IPS DF 6.9 (cell line): ENCODE measurements around the gene SPTBN1.

ENCODE experiments used
- DNase-seq: peaks from one replicate; pipeline ENCODE4 v3.0.0-alpha.2; 2013; ENCODE audit warnings: low read depth, low spot score
- H3K27ac ChIP-seq: one replicate; pipeline ENCODE4 v1.5.1; 2013; ENCODE audit warnings: low read length, control low read depth
- H3K27me3 ChIP-seq: 2 replicates; pipeline ENCODE4 v1.6.1; 2013; ENCODE audit warnings: mild to moderate bottlenecking, low read length; ENCODE audit not compliant: control insufficient read depth, insufficient read depth
- H3K36me3 ChIP-seq: 2 replicates; pipeline ENCODE4 v1.6.1; 2013; ENCODE audit warnings: low read length; ENCODE audit not compliant: control insufficient read depth, insufficient read depth
- H3K4me1 ChIP-seq: 2 replicates; pipeline ENCODE4 v1.6.1; 2013; ENCODE audit warnings: low read length; ENCODE audit not compliant: control insufficient read depth, insufficient read depth
- H3K4me3 ChIP-seq: 2 replicates; pipeline ENCODE4 v1.5.1; 2013; ENCODE audit warnings: mild to moderate bottlenecking, low read length
- H3K9me3 ChIP-seq: 2 replicates; pipeline ENCODE4 v1.6.1; 2013; ENCODE audit warnings: low read length, inconsistent platforms; ENCODE audit not compliant: control insufficient read depth, insufficient read depth
- WGBS: extraction: QIAGEN DNeasy Blood & Tissue Kit; methylation state at CpG from one replicate; pipeline ENCODE4 v1.1.7; 2013; ENCODE audit warnings: mixed read lengths, missing lambda C conversion rate; ENCODE audit not compliant: insufficient read length, insufficient coverage; 5-methylcytosine and 5-hydroxymethylcytosine counted together

SPTBN1 gene

DNA sequence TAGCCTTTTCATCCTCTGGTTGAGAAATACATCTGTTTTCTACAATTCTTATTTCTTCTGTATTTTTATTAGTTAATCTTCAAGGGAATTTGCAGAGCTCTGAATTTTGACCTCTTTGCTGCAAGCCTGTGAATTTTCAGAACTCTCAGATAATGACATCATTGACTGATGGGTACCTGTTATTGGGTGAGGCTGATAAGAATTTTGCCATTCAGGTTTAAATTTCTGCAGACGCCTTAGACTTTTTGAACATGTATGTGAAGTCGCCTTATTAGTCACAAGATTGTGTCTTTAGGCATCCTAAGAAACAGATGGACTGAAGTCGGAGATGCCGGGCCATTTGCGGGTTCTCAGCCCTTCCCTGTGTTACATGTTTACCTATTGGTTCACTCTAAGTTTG is 82.4 kb downstream of the SPTBN1 start:
- Histone ChIP-seq H3K9me3 (no peaks in the 10 kb centered on the region), H3K27me3 (no peaks in the 10 kb centered on the region), H3K4me3 (no peak overlapping the region), H3K27ac (no peak overlapping the region), H3K4me1 (no peaks in the 10 kb centered on the region), H3K36me3 (no peaks in the 10 kb centered on the region)
- WGBS = no CpG with 5 or more reads among the region's 5 CpGs
- no peak for DNase-seq

- Histone ChIP-seq H3K36me3 (no peaks in the 10 kb centered on the region), H3K4me3 (no peak overlapping the region), H3K27ac (no peak overlapping the region), H3K9me3 (no peaks in the 10 kb centered on the region), H3K27me3 (no peaks in the 10 kb centered on the region), H3K4me1 (no peaks in the 10 kb centered on the region)
- DNase-seq = no peak
- WGBS = no CpG with 5 or more reads among the region's 6 CpGs
Measured at GRCh38 chr2:54539683-54540082, 83.6 kb downstream of the SPTBN1 start.

DNA sequence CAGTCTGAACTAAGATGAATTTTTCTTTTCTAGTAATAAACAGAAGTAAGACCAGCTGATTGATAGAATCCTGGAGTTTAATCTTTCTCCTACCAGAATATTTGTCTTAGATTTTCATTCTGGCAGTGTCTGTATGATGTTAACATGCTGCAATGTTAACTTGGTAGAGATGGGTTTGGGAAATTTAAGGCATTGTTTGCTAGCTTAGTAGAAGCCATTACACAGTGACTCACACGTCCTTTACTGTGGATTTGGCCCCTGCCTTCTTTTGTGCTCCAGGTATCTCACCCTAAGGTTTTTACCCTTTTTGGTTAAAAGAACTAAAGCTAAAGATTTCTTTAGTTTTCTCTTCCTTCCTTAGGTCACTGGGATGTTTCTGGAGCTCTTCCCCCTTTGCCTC is 84.1 kb downstream of the SPTBN1 start:
- Histone ChIP-seq H3K36me3 (no peaks in the 10 kb centered on the region), H3K4me1 (no peaks in the 10 kb centered on the region), H3K4me3 (no peak overlapping the region), H3K9me3 (no peaks in the 10 kb centered on the region), H3K27ac (no peak overlapping the region), H3K27me3 (no peaks in the 10 kb centered on the region)
- no CpG with 5 or more reads among the region's 1 CpG for WGBS
- DNase-seq = no peak

DNA sequence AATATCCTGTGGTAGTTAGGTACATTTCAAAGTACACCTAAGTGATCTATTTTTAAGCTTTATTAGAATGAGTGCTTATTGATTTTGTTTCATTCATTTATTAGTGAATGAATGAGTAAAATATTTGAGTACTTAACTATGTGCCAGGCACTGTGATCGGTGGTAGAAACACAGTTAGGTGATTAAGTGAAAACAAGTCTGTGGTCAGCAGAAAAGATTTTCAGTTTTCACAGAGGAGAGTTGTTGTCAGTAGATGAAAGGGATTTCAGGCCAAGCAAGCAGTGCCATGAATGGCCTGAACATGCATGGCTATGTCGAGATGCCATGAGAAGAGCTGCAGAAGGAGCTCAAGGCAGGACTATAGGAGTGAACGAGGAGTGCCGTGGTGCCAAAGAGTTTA is 85.9 kb downstream of the SPTBN1 start:
- DNase-seq = no peak
- no CpG with 5 or more reads among the region's 4 CpGs for WGBS
- Histone ChIP-seq H3K4me1 (peaks cover 1% of the 10 kb centered on the region; the same call in 1 of the 2 replicates), H3K27me3 (no peaks in the 10 kb centered on the region), H3K27ac (no peak overlapping the region), H3K9me3 (no peaks in the 10 kb centered on the region), H3K36me3 (no peaks in the 10 kb centered on the region), H3K4me3 (no peak overlapping the region)

DNA sequence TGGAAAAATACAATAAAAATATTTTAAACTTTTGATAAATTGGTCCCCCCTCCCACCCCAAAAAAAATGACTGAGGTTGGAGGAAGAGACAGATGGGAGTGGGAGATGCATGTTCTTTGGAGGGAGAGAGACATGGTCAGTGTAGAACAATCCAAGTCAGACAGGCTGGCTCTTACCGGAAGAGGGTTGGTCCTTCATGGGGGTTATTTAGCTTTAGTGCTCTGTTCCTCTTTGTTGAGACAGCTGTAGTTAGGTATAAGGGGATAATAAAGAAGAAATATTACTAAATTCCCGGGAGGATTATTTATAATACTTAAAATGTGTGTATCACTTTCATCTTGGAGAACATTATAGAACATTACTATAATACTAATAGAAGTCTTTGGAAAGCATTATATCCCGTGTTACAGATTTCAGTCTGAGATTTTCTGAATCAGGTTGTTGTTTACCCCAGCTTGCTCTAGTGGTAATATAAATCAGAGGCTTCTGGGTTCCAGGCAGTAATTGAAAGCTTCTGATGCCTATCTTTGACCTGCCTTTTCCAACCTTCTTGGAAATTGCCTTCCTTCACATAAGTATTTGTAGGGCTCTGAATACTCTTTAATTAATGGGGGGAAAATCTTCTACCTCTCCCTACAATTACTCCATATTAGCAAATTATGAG is 87.7 kb downstream of the SPTBN1 start:
- no peaks in the 10 kb centered on the region for H3K36me3 ChIP-seq
- no peak for DNase-seq
- H3K9me3 ChIP-seq = no peaks in the 10 kb centered on the region
- H3K27ac ChIP-seq = no peak overlapping the region
- peaks cover 1% of the 10 kb centered on the region; the same call in 1 of the 2 replicates for H3K4me1 ChIP-seq
- WGBS = no CpG with 5 or more reads among the region's 3 CpGs
- H3K27me3 ChIP-seq = no peaks in the 10 kb centered on the region
- H3K4me3 ChIP-seq = no peak overlapping the region

GRCh38 chr2:54545702-54546450 is 89.7 kb downstream of the SPTBN1 start:
- DNase-seq = no peak
- no peaks in the 10 kb centered on the region for H3K9me3 ChIP-seq
- WGBS = no CpG with 5 or more reads among the region's 3 CpGs

DNA sequence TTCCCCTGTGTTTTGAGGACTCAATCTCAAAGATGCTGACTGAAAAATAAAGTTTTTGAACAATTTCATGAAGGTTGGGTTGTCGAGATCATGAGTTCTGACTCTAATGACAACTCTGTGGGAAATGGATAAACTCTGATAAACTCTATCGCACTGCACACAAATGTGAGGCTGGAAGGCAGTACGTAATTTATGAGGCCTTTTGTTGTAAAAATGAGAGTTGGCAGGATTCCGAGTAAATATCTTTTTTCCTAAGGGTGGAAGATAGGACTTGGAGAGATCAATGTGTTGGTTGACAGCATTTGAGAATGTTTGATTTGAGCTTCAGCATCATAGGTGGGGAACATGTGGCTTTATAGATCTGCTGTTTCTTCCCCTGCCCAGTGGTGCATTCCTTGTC is 90.4 kb downstream of the SPTBN1 start:
- Histone ChIP-seq H3K27me3 (no peaks in the 10 kb centered on the region), H3K9me3 (no peaks in the 10 kb centered on the region), H3K36me3 (no peaks in the 10 kb centered on the region), H3K4me3 (no peak overlapping the region), H3K4me1 (peaks cover 6% of the 10 kb centered on the region; the same call in 1 of the 2 replicates), H3K27ac (no peak overlapping the region)
- no peak for DNase-seq
- no CpG with 5 or more reads among the region's 4 CpGs for WGBS

More at GRCh38 chr2:54545702-54546450, 89.7 kb downstream of the SPTBN1 start:
- H3K4me3 ChIP-seq = no peak overlapping the region
- H3K27ac ChIP-seq = no peak overlapping the region
- no peaks in the 10 kb centered on the region for H3K27me3 ChIP-seq
- H3K36me3 ChIP-seq = no peaks in the 10 kb centered on the region
- peaks cover 4% of the 10 kb centered on the region; the same call in 1 of the 2 replicates for H3K4me1 ChIP-seq

GRCh38 chr2:54546923-54547720 is 91.0 kb downstream of the SPTBN1 start:
- no peak for DNase-seq
- Histone ChIP-seq H3K4me1 (peaks cover 6% of the 10 kb centered on the region; the same call in 1 of the 2 replicates), H3K9me3 (no peaks in the 10 kb centered on the region), H3K27ac (no peak overlapping the region), H3K4me3 (no peak overlapping the region), H3K36me3 (no peaks in the 10 kb centered on the region), H3K27me3 (no peaks in the 10 kb centered on the region)
- 100% methylated on average over 2 of the region's 5 CpGs for WGBS

DNA sequence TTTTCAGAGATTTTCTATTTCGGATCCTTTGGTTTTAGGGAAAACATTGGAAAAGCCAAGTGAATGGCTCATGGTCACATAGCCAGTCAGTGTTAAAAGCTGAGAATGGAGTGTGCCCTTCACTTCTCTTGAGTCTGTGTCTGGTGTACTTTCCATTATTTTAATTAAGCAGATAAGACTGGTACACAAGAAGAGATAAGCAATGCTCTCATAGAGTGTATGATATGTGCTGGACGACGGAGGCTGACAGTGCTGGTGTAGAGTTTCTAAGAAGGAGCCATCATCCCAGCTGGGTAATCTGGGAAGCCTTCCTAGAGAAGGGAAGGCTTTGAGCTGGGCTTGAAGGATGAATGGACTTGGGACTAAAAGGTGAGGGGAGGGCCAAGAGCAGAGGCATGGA is 93.3 kb downstream of the SPTBN1 start:
- WGBS = no CpG with 5 or more reads among the region's 3 CpGs

DNA sequence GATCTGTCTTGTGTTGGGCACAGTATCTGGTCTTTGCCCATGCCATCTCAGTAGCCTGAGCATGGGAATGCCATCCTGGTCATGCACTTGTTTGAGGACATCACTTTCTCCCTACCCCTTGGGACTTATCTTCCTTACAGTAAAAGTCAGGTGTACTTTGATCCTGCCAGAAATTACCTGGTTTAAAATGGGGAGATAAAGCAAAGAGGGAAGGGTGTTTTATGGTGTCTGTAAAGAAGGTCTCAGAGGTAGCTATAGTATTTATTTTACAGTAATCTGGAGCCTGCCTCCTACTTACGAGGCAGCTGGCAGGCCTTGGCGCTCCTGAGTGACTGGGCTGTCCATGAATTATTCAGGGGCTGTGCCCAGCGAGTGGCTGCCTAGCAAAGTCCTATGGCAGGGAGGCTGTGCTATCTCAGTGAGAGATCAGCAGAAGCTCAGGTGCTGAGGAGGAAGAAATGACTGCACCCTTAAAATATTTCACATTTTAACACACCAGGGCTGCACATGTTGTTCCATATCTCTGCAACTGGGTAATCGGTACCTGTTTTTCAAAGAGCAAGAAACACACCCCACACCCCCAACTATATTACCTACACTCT is 93.9 kb downstream of the SPTBN1 start:
- H3K9me3 ChIP-seq = no peaks in the 10 kb centered on the region
- no peak overlapping the region for H3K27ac ChIP-seq
- no peak for DNase-seq
- H3K36me3 ChIP-seq = no peaks in the 10 kb centered on the region
- peaks cover 6% of the 10 kb centered on the region; the same call in 1 of the 2 replicates for H3K4me1 ChIP-seq
- H3K27me3 ChIP-seq = no peaks in the 10 kb centered on the region
- no peak overlapping the region for H3K4me3 ChIP-seq
- no CpG with 5 or more reads among the region's 4 CpGs for WGBS

More for the DNA sequence above, 93.3 kb downstream of the SPTBN1 start:
- DNase-seq = no peak
- peaks cover 6% of the 10 kb centered on the region; the same call in 1 of the 2 replicates for H3K4me1 ChIP-seq
- no peaks in the 10 kb centered on the region for H3K27me3 ChIP-seq
- no peaks in the 10 kb centered on the region for H3K36me3 ChIP-seq
- no peak overlapping the region for H3K4me3 ChIP-seq
- H3K27ac ChIP-seq = no peak overlapping the region
- no peaks in the 10 kb centered on the region for H3K9me3 ChIP-seq
